Left lung (tissue), 10 donors: Measurements from ENCODE around the gene SCEL. TPM values are rescaled to one million over a fixed set of nuclear protein-coding genes. Genes with fewer than 3 reads are reported as not detected.
"Not testable (repeated sequence)": the region's sequence is repeated elsewhere in the genome, so short reads cannot be mapped to it uniquely, and the experiment has no call there.

Source experiments
- ATAC-seq: fragments of 200-7000 bp; cut with Tn5 transposase; one replicate; pipeline ENCODE4 v1.9.1; 2020; ENCODE audit warnings: moderate library complexity
- DNase-seq, 4 donors: peaks; one replicate each; pipeline ENCODE4 v3.0.0-alpha.2; 2013 to 2020
- H3K27ac ChIP-seq, 2 donors: fragments of 200-600 bp; sonication (generic) in 1 of 2; one replicate each; pipeline versions ENCODE4 v1.5.0 to v1.8.0; 2020 to 2021
- H3K27me3 ChIP-seq, 2 donors: fragments of 200-600 bp; sonication (generic) in 1 of 2; one replicate each; pipeline versions ENCODE4 v1.5.0 to v1.8.0; 2020 to 2021
- H3K36me3 ChIP-seq, 2 donors: fragments of 200-600 bp; sonication (generic) in 1 of 2; one replicate each; pipeline versions ENCODE4 v1.5.0 to v1.8.0; 2020 to 2021
- H3K4me1 ChIP-seq, 2 donors: fragments of 200-600 bp; one replicate each; pipeline ENCODE4 v1.8.0; 2021
- H3K4me3 ChIP-seq, 2 donors: fragments of 200-600 bp; sonication (generic) in 1 of 2; one replicate each; pipeline versions ENCODE4 v1.5.0 to v1.8.0; 2020 to 2021; ENCODE audit warnings: mild to moderate bottlenecking in 1 of 2
- H3K9me3 ChIP-seq, 2 donors: fragments of 200-600 bp; sonication (generic) in 1 of 2; one replicate each; pipeline versions ENCODE4 v1.5.0 to v1.8.0; 2020 to 2021
- CTCF ChIP-seq, 2 donors: fragments of 200-600 bp; sonication (generic) in 1 of 2; IDR thresholded peaks; one replicate each; pipeline versions ENCODE4 v1.5.0 to v1.8.0; 2021; ENCODE audit warnings: antibody characterized with exemption in 2 of 2
- intact Hi-C, 2 donors: fragments of 100-400 bp; cut with DNase I; formaldehyde crosslinking; loops; one replicate each; pipeline versions ENCODE4 v1.11.2 to v1.14.2; 2022
- polyA plus RNA-seq, 6 donors: library from polyadenylated mRNA; unstranded; fragments of 120-200 nt; gene quantifications; one replicate each; pipeline ENCODE4 v1.2.1, GENCODE V29; 2013; ENCODE audit not compliant: insufficient read length in 6 of 6
- total RNA-seq, 2 donors: library from RNA; stranded (reverse); fragmentation: NEBNext Ultra II Directional; extraction: Animal tissue kit (Norgen Biotek cat#: 25700); gene quantifications; one replicate each; pipeline ENCODE4 v1.2.1, GENCODE V29; 2021
- donor health status: DM: no; HTN: yes; CAD: no.
- donor health status: DM: no; HTN: no; CAD: no.

The SCEL gene
- total and polyA plus RNA-seq, 8 donors, result 0.14 to 166 (median 0.41) TPM

GRCh38 chr13:77515785-77516184 is 19.7 kb upstream of the SCEL start:
- H3K9me3 ChIP-seq, result no peaks in the 10 kb centered on the region
- H3K4me3 ChIP-seq, result no peak overlapping the region
- no peaks in the 10 kb centered on the region for H3K36me3 ChIP-seq
- ATAC-seq, result no peak
- H3K27ac ChIP-seq, result no peak overlapping the region
- H3K4me1 ChIP-seq, result no peaks in the 10 kb centered on the region
- no peak for DNase-seq
- no peaks in the 10 kb centered on the region for H3K27me3 ChIP-seq
- no peak for TF ChIP-seq CTCF (IDR thresholded peaks at IDR 0.05)
- intact Hi-C loops, result no loop called here

GRCh38 chr13:77516342-77516789 is 19.1 kb upstream of the SCEL start:
- Histone ChIP-seq H3K27ac (no peak overlapping the region), H3K9me3 (no peaks in the 10 kb centered on the region), H3K4me1 (no peaks in the 10 kb centered on the region), H3K36me3 (no peaks in the 10 kb centered on the region), H3K27me3 (no peaks in the 10 kb centered on the region), H3K4me3 (no peak overlapping the region)
- ATAC-seq (peak; percentile 18), DNase-seq (no peak)
- intact Hi-C loops, result no loop called here
- TF ChIP-seq CTCF (IDR thresholded peaks at IDR 0.05), result no peak

GRCh38 chr13:77518266-77518665 is 17.2 kb upstream of the SCEL start:
- TF ChIP-seq CTCF (IDR thresholded peaks at IDR 0.05), result no peak
- Histone ChIP-seq H3K36me3 (no peaks in the 10 kb centered on the region), H3K27ac (no peak overlapping the region), H3K27me3 (no peaks in the 10 kb centered on the region), H3K4me1 (peaks cover 0 to 8% of the 10 kb centered on the region in 2 donors), H3K9me3 (no peaks in the 10 kb centered on the region), H3K4me3 (no peak overlapping the region)
- no peak for DNase-seq
- intact Hi-C loops, result no loop called here
- no peak for ATAC-seq

GRCh38 chr13:77519396-77519795 is 16.1 kb upstream of the SCEL start:
- intact Hi-C loops, H3K36me3 ChIP-seq, H3K27me3 ChIP-seq, DNase-seq, ATAC-seq, H3K4me3 ChIP-seq, H3K4me1 ChIP-seq, H3K27ac ChIP-seq, H3K9me3 ChIP-seq: not testable (repeated sequence)

GRCh38 chr13:77519808-77520207 is 15.7 kb upstream of the SCEL start:
- Histone ChIP-seq H3K9me3 (no peaks in the 10 kb centered on the region), H3K4me1 (peaks cover 0 to 8% of the 10 kb centered on the region in 2 donors), H3K27me3 (no peaks in the 10 kb centered on the region), H3K36me3 (no peaks in the 10 kb centered on the region), H3K4me3 (no peak overlapping the region), H3K27ac (no peak overlapping the region)
- ATAC-seq, result no peak
- TF ChIP-seq CTCF (IDR thresholded peaks at IDR 0.05), result no peak
- intact Hi-C loops, result no loop called here
- DNase-seq, result no peak

GRCh38 chr13:77521194-77521593 is 14.3 kb upstream of the SCEL start:
- Histone ChIP-seq H3K27me3 (no peaks in the 10 kb centered on the region), H3K4me1 (peaks cover 0 to 8% of the 10 kb centered on the region in 2 donors), H3K27ac (peak overlapping the region; percentile 61 to 68), H3K36me3 (no peaks in the 10 kb centered on the region), H3K9me3 (no peaks in the 10 kb centered on the region), H3K4me3 (no peak overlapping the region)
- no peak for DNase-seq
- peak; percentile 8 for ATAC-seq
- intact Hi-C loops, result no loop called here
- no peak for TF ChIP-seq CTCF (IDR thresholded peaks at IDR 0.05)
